ENCODE measurements around the gene TEC. TPM values are rescaled to one million over a fixed set of nuclear protein-coding genes. Genes with fewer than 3 reads are reported as not detected.

Gene TEC
- total and polyA plus RNA-seq, 9 of the 15 experiments (the other 6 are each of a cell fraction or from before 2014, with no cell fraction given) = 5.3 to 14.7 (median 8.8) TPM

GRCh38 chr4:48247142-48247877, 22.3 kb downstream of the TEC start (continued):
- no peak for TF ChIP-seq ZNF407 (IDR thresholded peaks at IDR 0.05; ENCODE audit: low read depth)
- TF ChIP-seq TBP (optimal IDR thresholded peaks at IDR 0.05; ENCODE audit: low read depth, low read length) = no peak
- no peak for TF ChIP-seq FIP1L1 (IDR thresholded peaks at IDR 0.05; ENCODE audit: low read depth, low read length, poor library complexity, severe bottlenecking)
- TF ChIP-seq PTRF (tag; IDR thresholded peaks at IDR 0.05) = no peak
- no peak for TF ChIP-seq MECOM (CRISPR knock-in tag; IDR thresholded peaks at IDR 0.05)
- TF ChIP-seq POLR2G (IDR thresholded peaks at IDR 0.05; ENCODE audit: low read depth, low read length) = no peak
- TF ChIP-seq RBM17 (IDR thresholded peaks at IDR 0.05; ENCODE audit: borderline replicate concordance, low read depth, low read length) = no peak
- no peak for TF ChIP-seq TAF15 (IDR thresholded peaks at IDR 0.05; ENCODE audit: low read depth, low read length)
- TF ChIP-seq ZBTB12 (CRISPR knock-in tag; IDR thresholded peaks at IDR 0.05) = no peak
- no peak for TF ChIP-seq ARID2 (IDR thresholded peaks at IDR 0.05)
- TF ChIP-seq PHF8 (IDR thresholded peaks at IDR 0.05; ENCODE audit: borderline replicate concordance, low read length) = no peak
- no peak for TF ChIP-seq ZNF175 (CRISPR knock-in tag; IDR thresholded peaks at IDR 0.05; ENCODE audit: low read depth)
- no peak for TF ChIP-seq XRCC5 (IDR thresholded peaks at IDR 0.05; ENCODE audit: low read depth, low read length)
- TF ChIP-seq ELK3 (CRISPR knock-in tag; IDR thresholded peaks at IDR 0.05) = no peak
- TF ChIP-seq RUNX1 (IDR thresholded peaks at IDR 0.05; ENCODE audit: low read depth) = no peak
- TF ChIP-seq, protein P1, sequence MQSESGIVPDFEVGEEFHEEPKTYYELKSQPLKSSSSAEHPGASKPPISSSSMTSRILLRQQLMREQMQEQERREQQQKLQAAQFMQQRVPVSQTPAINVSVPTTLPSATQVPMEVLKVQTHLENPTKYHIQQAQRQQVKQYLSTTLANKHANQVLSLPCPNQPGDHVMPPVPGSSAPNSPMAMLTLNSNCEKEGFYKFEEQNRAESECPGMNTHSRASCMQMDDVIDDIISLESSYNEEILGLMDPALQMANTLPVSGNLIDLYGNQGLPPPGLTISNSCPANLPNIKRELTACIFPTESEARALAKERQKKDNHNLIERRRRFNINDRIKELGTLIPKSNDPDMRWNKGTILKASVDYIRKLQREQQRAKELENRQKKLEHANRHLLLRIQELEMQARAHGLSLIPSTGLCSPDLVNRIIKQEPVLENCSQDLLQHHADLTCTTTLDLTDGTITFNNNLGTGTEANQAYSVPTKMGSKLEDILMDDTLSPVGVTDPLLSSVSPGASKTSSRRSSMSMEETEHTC (IDR thresholded peaks at IDR 0.05) = no peak

Measured in K562 (cell line).